Left renal pelvis (tissue), 4 donors: ENCODE data around the gene GPR156. TPM values are rescaled to one million over a fixed set of nuclear protein-coding genes. Genes with fewer than 3 reads are reported as not detected.
"Not testable (repeated sequence)": the region's sequence is repeated elsewhere in the genome, so short reads cannot be mapped to it uniquely, and the experiment has no call there.

Experiments
- DNase-seq, 4 donors: peaks; one replicate each; pipeline ENCODE4 v3.0.0-alpha.2; 2013; ENCODE audit warnings: low read depth in 4 of 4, low spot score in 3 of 4
- polyA plus RNA-seq, 4 donors: library from polyadenylated mRNA; unstranded; fragments of 120-200 nt; gene quantifications; one replicate each; pipeline ENCODE4 v1.2.1, GENCODE V29; 2013; ENCODE audit not compliant: insufficient read length in 4 of 4

GPR156 gene
- 1 to 10 TPM; 1.6 to 3.3 (median 2.7) TPM for polyA plus RNA-seq

DNA sequence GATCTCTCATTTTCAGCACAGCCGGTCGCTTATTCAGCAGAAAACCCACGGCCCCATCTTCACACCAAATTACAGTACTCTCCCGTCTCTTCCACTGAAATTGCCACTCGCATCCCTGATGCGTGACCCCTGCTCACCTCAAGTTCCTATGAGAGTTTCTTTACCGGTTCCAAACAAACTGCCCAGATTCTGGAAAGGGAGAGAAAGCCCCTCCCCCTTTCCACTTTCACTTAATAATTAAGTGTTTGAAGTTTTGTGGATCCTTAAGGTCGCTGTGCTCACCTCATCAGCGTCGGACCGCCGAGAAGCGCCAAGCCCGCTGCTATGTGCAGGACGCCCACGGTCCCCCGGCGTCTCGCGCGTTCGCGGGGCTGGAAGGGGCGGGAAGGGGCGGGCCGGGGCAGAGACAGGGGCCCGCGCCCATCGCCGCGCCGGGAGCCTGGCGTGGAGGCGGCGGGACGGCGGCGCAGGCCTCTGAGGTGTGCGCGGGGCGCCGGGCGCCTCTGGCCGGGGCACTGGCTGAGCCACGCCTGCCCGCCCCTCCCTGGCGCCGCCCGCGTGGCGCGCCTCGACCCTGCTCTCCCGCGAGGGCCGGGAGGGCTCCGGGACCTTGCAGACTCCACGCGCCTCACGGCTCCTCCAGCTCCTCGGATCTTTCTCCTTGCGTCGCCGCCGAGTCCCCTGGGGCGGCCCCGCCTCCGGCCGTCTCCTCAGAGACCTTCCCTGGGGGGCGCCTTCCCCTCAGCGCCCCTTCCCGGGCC is at the start of gene GPR156:
Gene GPR156 (minus strand): TSS at position 476 of the 761 bp plus-strand sequence. CDS start 41,124 bp downstream, outside the sequence.
- no peak for DNase-seq

DNA sequence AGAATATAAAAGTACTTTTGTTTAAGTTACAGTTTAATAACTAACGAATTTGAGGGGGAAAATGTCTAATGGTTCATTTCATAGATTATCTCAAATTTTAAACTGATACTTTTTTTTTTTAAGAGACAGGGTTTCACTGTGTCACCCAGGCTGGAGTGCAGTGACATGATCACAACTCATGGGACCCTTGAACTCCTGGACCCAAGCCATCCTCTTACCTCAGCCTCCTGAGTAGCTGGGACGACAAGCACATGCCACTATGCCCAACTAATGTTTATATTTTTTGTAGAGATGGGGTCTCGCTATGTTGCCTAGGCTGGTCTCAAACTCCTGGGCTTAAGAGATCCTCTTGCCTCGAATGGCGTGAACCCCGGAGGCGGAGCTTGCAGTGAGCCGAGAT is 47.6 kb upstream of the GPR156 start:
- DNase-seq = no peak

DNA sequence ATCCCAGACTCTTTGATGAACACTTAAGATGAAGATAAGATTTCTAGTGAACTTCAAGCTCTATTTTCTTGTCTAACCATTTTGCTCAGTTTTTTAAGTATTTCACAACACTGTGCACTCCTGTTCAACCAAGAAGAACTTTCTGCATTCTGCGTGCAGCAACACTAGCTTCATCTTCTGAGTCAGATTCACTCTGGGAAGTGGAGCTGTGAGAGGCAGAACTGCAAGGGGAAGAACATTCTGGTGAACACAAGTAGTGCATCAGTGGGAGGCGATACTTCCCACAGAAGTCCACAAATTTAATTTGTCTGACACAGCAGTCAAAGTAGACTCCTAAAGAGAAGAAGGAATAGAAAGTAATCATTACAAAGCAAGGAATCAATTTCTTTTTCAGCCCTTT is 46.1 kb upstream of the GPR156 start:
- no peak for DNase-seq

DNA sequence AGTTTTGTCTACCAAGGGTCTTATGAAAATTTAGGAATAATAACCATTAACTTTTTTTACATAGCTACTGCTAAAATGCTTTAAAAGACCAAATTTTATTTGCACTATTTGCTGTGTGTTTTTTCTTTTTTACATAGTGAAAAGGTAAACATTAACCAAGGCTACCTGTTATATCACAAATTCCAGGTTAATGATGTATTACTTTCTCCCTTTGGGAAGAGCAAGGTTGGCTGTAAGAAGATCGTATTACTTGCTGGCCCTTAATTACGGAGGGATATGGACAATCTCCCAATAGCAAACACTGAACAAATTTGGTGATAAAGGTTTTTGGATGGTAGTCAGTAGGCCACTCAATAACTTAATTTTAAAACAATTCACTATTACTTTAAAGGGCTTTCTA is 41.8 kb upstream of the GPR156 start:
- DNase-seq = no peak

DNA sequence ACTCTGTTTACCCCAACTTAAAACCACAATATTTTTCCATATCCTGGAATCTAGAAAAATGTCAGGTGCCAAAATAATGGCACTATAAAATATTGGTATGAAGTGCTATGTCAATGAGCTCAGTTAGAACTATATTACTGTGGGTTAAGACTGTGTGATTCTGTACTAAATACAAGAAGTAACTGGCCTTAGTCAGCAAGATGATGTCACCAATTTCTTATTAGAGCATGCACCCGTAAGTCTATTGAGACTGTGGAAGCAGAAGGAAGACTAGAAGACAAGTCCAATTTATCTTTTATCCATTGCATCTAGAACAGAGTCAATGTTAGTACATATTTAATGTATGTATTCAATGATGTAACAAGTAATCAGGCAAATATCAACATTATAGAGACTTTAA is 39.2 kb upstream of the GPR156 start:
- DNase-seq = no peak

DNA sequence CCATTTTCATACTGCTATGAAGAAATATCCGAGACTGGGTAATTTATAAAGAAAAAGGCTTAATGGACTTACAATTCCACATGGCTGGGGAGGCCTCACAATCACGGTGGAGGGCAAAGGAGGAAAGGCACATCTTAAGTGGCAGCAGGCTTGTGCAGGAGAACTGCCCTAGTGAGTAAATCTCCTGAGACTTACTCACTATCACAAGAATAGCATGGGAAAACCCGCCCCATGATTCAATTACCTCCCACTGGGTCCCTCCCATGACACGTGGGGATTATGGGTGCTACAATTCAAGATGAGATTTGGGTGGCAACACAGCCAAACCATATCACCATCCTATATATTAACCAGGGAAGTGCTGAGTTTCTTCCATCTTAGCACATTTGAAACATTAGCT is 38.7 kb upstream of the GPR156 start:
- not testable (repeated sequence) for DNase-seq

DNA sequence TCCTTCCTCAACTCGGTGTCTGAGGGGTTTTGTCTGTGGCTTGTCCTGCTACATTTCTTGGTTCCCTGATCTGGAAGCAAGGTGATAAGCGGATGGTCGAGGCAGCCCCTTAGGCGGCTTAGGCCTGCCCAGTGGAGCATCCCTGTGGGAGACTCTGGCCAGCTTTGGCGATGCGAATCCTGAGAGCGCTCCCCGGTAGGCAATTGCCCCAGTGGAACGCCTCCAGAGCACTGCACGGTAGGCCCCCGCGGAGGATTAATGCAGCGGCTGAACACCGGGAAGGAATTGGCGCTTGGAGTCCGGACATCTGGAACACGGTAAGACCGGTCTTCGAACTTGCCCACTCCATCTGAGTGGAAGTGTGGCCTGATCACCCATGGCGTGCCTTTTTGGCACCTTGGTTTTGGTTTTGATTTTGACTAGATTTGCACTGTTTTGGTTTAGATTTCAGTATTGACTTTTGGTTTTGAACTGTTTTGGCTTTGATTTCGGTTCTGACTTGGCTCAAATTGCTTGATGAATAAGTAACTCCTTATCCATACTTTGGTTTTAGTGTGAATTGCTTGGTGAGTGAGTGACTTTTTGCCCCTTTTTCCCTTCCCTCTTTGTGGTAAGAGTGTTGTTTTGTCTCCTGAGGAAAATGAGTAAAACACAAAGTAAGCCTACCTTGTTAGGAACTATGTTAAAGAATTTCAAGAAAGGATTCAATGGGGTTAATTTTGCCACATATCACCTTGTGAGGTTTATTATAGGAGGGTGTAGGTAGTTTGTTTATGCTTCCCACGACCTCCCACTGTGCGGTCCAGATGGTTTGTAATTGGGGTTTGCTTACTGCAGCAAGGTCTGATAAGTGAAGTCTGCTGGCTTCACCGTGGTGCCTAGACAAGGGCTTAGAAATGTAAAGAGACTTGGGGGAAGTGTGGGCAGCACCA is 27.1 kb upstream of the GPR156 start:
- no peak for DNase-seq

DNA sequence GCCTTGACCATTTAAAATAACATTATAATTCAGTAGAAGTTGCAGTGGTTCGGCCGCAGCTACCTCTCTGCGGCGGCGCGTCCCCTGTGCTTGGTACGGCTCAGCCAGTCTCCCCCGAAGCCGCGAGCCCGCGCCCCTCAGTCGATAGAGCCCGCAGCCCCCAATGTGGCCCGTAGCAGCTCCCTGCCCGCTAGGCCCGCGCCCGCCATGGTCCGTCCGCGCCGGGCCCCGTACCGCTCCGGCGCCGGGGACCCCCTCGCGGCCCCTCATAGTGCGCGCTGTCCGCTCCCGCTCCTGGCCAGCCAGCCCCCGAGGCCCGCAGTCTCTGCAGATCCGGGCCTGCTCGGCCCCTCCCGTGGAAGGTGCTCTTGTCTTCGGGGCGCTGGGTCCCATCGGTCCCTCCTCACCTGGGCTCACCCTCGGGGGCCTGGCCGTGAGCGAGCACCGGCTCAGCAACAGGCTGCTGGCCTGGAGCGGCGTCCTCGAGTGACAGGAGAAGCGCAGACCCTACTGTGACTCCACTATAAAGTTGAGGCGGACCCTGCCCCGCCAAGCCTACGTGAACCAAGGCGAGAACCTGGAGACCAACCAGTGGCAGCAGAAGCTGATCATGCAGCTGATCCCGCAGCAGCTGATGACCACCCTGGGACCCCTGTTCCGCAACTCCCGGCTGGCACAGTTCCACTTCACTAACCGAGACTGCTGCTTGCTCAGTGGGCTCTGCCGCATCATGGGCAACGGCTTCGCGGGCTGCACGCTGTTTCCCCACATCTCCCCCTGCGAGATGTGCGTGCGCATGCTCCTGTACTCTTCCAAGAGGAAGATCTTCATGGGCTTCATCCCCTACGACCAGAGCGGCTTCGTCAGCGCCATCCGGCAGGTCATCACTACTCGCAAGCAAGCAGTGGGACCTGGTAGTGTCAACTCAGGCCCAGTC is 21.8 kb upstream of the GPR156 start:
- DNase-seq = no peak

DNA sequence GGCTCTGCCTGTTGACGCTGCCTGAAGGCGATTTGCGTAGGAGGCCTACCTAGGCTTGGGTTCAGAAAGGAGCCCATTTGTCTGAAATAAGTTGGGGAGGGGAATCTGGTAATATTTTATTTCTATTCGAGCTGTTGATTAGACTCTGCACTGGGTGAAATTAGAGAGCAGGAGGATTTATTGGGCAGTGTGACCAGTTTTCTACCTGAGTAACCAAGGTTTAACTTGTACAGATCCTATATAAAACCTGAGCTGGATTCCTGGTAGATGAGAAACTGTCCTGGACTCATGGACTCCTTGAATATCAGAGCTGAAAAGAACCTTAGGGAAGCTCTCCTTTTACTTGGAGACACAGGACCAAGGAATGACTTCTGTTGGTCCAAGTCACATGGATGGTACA is 19.6 kb upstream of the GPR156 start:
- peak in 2 of 4 donors; percentile 33 to 56 for DNase-seq

DNA sequence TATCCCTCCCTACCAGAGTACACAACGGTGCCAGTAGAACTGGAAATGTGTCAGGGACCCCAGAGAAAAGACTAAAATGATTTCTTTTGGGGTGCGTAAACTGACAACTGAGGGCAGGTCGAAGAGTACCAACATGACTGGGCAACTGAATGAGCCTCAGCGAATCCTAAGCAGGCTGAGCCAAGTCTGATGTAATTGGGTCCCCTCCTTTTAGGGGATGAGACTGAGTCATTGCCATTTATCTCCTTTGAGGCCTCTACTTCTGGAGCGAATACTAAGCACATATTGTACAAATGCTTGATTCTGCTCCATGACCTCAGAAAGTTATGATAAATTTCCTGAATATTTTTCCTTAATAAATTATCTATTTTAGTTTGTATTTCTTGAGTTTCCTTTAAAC is 17.3 kb upstream of the GPR156 start:
- DNase-seq = no peak

DNA sequence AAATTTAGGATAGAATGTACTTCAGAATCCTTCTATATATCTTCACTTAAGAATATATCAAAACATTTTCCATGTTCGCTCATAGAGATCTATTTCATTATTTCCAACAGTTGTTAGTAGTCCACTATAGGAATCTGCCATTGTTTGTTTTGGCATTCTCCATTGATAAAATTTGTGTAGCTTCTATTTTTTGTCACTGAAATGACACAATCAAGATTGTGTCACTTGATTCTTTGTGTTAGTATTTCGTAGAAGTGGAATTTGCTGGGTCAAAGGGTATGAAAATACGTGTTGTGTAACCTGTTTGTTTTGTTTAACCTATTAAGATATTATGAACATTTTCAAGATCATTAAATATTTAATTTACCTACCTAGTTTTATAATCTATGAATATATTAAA is 15.9 kb upstream of the GPR156 start:
- no peak for DNase-seq

DNA sequence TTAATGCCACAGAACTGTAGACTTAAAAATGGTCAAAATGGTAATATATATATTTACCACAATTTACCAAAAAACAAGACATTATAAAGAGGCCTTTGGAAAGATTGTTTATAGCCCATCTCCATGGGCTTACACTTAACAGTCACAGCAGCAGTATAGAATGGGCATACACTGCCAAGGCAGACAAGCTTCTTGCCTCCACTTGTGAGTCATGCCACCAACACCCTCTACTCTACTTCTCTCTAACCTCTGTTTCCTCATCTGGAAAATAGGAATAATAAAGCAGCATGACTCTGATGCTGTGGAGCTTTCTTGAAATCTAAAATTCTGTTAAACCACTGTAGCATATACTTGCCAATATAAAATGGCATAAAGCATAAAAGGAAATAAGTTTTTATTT is 14.4 kb upstream of the GPR156 start:
- no peak for DNase-seq

DNA sequence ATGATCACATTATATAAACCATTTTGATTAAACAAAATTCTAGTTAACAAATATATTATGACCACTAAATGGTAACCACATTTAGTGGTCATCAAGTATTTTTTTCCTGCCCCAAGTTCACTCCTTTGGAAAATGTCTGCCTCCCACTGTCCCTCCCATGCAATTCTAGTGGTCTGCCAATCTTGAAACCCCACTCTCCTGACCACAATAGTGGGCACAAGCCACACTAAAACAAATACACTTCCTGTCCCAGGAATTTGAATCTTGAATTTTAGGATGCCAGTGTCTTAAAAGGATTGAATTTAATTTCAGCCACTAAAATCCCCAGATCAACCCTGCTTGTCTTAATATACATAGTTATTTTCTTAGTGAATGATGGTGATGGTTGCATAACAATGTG is 14.0 kb upstream of the GPR156 start:
- no peak for DNase-seq

DNA sequence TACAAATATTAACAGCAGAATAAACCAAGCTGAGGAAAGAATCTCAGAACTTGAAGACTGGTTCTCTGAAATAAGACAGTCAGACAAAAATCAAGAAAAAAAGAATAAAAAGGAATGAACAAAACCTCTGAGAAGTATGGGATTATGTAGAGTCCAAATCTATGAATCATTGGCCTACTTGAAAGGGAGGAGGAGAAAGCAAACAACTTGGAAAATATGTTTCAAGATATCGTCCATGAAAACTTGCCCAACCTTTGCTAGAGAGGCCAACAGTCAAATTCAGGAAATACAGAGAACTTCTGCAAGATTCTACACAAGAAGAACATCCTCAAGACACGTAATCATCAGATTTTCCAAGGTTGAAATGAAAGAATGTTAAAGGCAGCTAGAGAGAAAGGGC is 6.5 kb upstream of the GPR156 start:
- DNase-seq = not testable (repeated sequence)

DNA sequence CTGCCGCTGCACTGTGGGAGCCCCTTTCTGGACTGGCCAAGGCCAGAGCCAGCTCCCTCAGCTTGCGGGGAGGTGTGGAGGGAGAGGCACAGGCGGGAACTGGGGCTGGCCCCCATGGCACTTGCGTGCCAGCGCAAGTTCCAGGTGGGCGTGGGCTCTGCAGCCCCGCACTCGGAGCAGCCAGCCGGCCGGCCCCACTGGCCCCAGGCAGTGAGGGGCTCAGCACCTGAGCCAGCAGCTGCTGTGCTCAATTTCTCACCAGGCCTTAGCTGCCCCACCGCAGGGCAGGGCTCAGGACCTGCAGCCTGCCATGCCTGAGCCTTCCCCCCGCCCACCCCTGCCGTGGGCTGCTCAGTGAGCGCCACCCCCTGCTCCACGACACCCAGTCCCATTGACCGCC is 4.6 kb upstream of the GPR156 start:
- DNase-seq = no peak

DNA sequence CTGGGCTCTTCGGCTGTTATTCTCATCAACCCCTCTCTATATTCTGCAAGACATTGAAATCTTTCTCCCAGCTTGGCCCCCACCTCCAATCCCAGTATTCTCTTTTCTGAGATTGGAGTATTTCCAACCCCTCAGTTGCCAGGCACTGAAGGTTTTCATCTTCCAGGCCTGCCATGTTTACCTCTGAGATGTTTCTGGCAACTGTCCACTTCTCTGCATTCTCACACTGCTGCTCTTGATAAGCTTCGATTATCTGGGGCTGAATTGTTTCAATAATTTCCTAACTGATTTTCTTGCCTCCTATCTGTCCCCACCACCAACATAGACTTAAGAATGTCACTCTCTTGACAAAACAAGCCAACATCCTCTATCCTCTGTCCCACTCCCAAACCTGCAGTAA is 1.4 kb upstream of the GPR156 start:
- no peak for DNase-seq

DNA sequence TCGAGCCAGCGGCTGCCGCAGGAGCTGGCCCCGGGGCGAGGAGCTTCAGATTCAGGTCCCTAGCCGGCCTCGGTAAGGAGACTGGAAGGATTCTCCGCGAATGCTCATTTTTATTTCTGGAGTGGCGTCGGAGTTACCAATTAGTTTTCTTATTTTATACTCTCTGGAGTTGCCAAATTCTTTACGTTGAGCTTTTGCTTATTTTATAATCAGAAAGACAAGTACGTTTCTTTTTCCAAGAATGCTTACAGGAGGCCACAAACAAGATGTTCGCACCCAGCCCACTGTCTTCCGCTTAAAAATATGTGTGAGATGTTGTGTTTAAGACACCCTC is 453 bp upstream of the GPR156 start:
- no peak for DNase-seq

DNA sequence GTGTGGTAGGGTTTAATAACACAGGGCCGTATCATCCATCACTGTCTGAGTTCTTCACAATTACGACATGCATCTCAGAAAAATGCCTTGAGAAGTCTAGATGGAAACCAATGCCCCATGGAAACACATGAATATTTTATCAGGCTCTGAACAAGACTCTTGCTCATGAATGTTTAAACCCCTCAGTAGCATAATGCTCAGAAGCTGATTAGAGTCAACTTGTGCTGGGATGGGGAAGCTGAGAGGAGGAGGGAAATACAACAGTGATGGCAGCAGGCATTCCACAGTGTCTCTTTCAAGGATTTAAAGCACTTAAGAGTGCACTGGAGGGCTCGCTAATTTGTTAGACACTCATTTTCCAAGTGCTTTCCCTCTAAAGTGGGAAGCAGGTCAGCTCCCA is 3.8 kb downstream of the GPR156 start:
- DNase-seq = no peak

DNA sequence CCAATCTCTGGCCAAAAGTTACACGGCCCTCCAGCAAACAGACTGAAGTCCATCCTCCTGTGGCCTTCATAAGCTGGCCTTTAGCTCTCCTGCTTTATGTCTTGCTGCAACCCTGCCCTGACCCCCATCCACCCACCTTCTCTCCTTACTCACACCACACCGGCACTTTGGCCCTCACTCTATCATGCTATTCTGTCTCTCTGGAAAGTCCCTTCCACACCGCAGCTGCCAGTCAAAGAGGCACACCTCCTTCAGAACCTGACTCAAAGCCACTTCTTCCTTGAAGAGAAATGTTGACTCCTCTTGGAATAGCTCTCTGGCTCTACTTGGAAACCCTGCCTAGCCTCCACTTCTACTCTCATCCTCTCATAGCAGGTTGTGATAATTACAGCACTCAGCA is 4.5 kb downstream of the GPR156 start:
- no peak for DNase-seq

DNA sequence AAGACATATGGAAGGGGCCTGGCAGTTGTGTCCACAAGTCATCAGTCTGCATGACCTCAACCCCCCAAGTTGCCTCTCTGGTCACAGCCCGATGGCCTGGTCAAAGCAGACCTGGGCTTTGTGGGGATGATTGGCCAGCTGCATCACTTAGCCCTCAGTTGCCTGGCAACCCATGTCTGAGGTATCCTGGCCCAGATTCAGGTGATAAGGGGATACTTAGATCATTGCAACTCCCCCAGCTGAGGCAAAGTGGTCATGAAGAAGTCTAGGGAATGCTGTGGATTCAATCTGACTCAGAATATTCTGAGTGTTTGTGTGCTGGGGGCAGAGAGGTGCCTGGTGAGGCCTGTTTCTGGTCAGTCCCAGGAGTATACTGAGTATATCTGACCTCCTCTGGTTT is 5.0 kb downstream of the GPR156 start:
- DNase-seq = no peak

DNA sequence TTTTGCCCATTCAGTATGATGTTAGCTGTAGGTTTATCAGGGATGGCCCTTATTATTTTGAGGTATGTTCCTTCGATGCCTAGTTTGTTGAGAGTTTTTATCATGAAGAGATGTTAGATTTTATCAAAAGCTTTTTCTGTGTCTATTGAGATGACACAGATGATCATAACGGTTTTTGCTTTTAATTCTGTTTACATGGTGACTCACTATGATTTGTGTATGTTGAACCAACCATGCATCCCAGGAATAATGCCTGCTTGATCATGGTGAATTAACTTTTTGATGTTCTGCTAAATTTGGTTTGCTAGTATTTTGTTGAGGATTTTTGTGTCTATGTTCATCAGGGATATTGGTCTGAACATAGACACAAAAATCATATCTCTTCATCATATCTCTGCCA is 8.3 kb downstream of the GPR156 start:
- no peak for DNase-seq
